ENCODE measurements around the gene SPINK6. TPM values are rescaled to one million over a fixed set of nuclear protein-coding genes. Genes with fewer than 3 reads are reported as not detected.

Gene SPINK6
- total and polyA plus RNA-seq, 2 donors (not counting 1 experiment from before 2014, with no cell fraction given), result not detected

GRCh38 chr5:148206620-148207019, 3.8 kb downstream of the SPINK6 start:
- DNase-seq (no peak), ATAC-seq (ENCODE audit: low read depth) (no peak)
- Mint-ChIP-seq H3K9me3 (ENCODE audit: insufficient read depth) (no peaks in the 10 kb centered on the region), H3K4me1 (no peaks in the 10 kb centered on the region), H3K4me3 (no peak overlapping the region), H3K27me3 (no peaks in the 10 kb centered on the region), H3K27ac (no peak overlapping the region)
- ChIA-PET POLR2A (no interaction called here), CTCF (no interaction called here)
- TF ChIP-seq EZH2 (IDR thresholded peaks at IDR 0.05; ENCODE audit: borderline replicate concordance, insufficient read depth, low read depth, low read length, poor library complexity, severe bottlenecking) (no peak), CTCF (IDR thresholded peaks at IDR 0.05) (no peak)
- Histone ChIP-seq H2AFZ (ENCODE audit: insufficient read depth, low read depth, low read length, poor library complexity, severe bottlenecking) (no peak overlapping the region), H3K4me3 (ENCODE audit: control extremely low read depth in 1 of 5, extremely low read depth in 1 of 5, insufficient read depth in 1 of 5, low read depth in 2 of 5, low read length in 4 of 5) (no peak overlapping the region), H3K9me3 (ENCODE audit: control extremely low read depth in 1 of 3, control insufficient read depth in 2 of 3, insufficient read depth in 1 of 3, low read length in 2 of 3) (no peaks in the 10 kb centered on the region), H3K79me2 (ENCODE audit: control insufficient read depth, insufficient read depth, low read length) (no peaks in the 10 kb centered on the region), H3K27me3 (replicated peaks in 1 of 4; ENCODE audit: control extremely low read depth in 1 of 4, control insufficient read depth in 3 of 4, insufficient read depth in 4 of 4, low read length in 3 of 4) (no peaks in the 10 kb centered on the region), H3K9ac (ENCODE audit: low read length) (no peak overlapping the region), H3K27ac (ENCODE audit: low read length in 2 of 2) (no peak overlapping the region), H3K4me2 (replicated peaks; ENCODE audit: low read depth, low read length, poor library complexity, severe bottlenecking) (no peak overlapping the region), H3K4me1 (ENCODE audit: control insufficient read depth in 2 of 2, insufficient read depth in 2 of 2, low read length in 2 of 2) (no peaks in the 10 kb centered on the region), H4K20me1 (ENCODE audit: control insufficient read depth, insufficient read depth, low read length, poor library complexity, severe bottlenecking) (no peaks in the 10 kb centered on the region), H3K36me3 (replicated peaks in 1 of 2; ENCODE audit: control extremely low read depth in 1 of 2, control insufficient read depth in 1 of 2, extremely low read depth in 1 of 2, insufficient read depth in 2 of 2, low read length in 1 of 2) (no peaks in the 10 kb centered on the region)
- intact Hi-C loops (cut with micrococcal nuclease), result no loop called here
- no CpG with 5 or more reads among the region's 1 CpG for WGBS (ENCODE audit: insufficient coverage)

GRCh38 chr5:148208226-148208625, 5.4 kb downstream of the SPINK6 start:
- H3K27ac Mint-ChIP-seq, result no peak overlapping the region
- DNase-seq, result no peak

More at GRCh38 chr5:148208226-148208625, 5.4 kb downstream of the SPINK6 start:
- H3K79me2 ChIP-seq (ENCODE audit: control insufficient read depth, insufficient read depth, low read length), result no peaks in the 10 kb centered on the region
- no peak for TF ChIP-seq EZH2 (IDR thresholded peaks at IDR 0.05; ENCODE audit: borderline replicate concordance, insufficient read depth, low read depth, low read length, poor library complexity, severe bottlenecking)
- TF ChIP-seq CTCF (IDR thresholded peaks at IDR 0.05), result no peak
- Mint-ChIP-seq H3K27me3 (no peaks in the 10 kb centered on the region), H3K4me3 (no peak overlapping the region), H3K9me3 (ENCODE audit: insufficient read depth) (no peaks in the 10 kb centered on the region), H3K4me1 (no peaks in the 10 kb centered on the region)
- ChIA-PET POLR2A (no interaction called here), CTCF (no interaction called here)
- H3K4me1 ChIP-seq (ENCODE audit: control insufficient read depth in 2 of 2, insufficient read depth in 2 of 2, low read length in 2 of 2), result no peaks in the 10 kb centered on the region
- no peak overlapping the region for H3K4me3 ChIP-seq (ENCODE audit: control extremely low read depth in 1 of 5, extremely low read depth in 1 of 5, insufficient read depth in 1 of 5, low read depth in 2 of 5, low read length in 4 of 5)
- no peaks in the 10 kb centered on the region for H4K20me1 ChIP-seq (ENCODE audit: control insufficient read depth, insufficient read depth, low read length, poor library complexity, severe bottlenecking)
- H3K36me3 ChIP-seq (replicated peaks in 1 of 2; ENCODE audit: control extremely low read depth in 1 of 2, control insufficient read depth in 1 of 2, extremely low read depth in 1 of 2, insufficient read depth in 2 of 2, low read length in 1 of 2), result no peaks in the 10 kb centered on the region
- no peak overlapping the region for H3K9ac ChIP-seq (ENCODE audit: low read length)
- H3K9me3 ChIP-seq (ENCODE audit: control extremely low read depth in 1 of 3, control insufficient read depth in 2 of 3, insufficient read depth in 1 of 3, low read length in 2 of 3), result no peaks in the 10 kb centered on the region
- H2AFZ ChIP-seq (ENCODE audit: insufficient read depth, low read depth, low read length, poor library complexity, severe bottlenecking), result no peak overlapping the region
- no peak for ATAC-seq (ENCODE audit: low read depth)
- no peaks in the 10 kb centered on the region for H3K27me3 ChIP-seq (replicated peaks in 1 of 4; ENCODE audit: control extremely low read depth in 1 of 4, control insufficient read depth in 3 of 4, insufficient read depth in 4 of 4, low read length in 3 of 4)
- intact Hi-C loops (cut with micrococcal nuclease), result no loop called here
- H3K4me2 ChIP-seq (replicated peaks; ENCODE audit: low read depth, low read length, poor library complexity, severe bottlenecking), result no peak overlapping the region
- H3K27ac ChIP-seq (ENCODE audit: low read length in 2 of 2), result no peak overlapping the region
